Measurements from ENCODE around the gene ATP4B. TPM values are rescaled to one million over a fixed set of nuclear protein-coding genes. Genes with fewer than 3 reads are reported as not detected.

ATP4B gene
- total RNA-seq, 1 donor from 2014 or later = not detected

- no peak for DNase-seq (ENCODE audit: low spot score)
- no peaks in the 10 kb centered on the region for H3K27me3 Mint-ChIP-seq (ENCODE audit: low read depth)
- TF ChIP-seq, protein P1, sequence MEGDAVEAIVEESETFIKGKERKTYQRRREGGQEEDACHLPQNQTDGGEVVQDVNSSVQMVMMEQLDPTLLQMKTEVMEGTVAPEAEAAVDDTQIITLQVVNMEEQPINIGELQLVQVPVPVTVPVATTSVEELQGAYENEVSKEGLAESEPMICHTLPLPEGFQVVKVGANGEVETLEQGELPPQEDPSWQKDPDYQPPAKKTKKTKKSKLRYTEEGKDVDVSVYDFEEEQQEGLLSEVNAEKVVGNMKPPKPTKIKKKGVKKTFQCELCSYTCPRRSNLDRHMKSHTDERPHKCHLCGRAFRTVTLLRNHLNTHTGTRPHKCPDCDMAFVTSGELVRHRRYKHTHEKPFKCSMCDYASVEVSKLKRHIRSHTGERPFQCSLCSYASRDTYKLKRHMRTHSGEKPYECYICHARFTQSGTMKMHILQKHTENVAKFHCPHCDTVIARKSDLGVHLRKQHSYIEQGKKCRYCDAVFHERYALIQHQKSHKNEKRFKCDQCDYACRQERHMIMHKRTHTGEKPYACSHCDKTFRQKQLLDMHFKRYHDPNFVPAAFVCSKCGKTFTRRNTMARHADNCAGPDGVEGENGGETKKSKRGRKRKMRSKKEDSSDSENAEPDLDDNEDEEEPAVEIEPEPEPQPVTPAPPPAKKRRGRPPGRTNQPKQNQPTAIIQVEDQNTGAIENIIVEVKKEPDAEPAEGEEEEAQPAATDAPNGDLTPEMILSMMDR (IDR thresholded peaks at IDR 0.05) = no peak
- H3K9me3 Mint-ChIP-seq (ENCODE audit: low read depth) = no peaks in the 10 kb centered on the region
- H3K4me1 Mint-ChIP-seq (ENCODE audit: low read depth) = peaks cover 18% of the 10 kb centered on the region
- H3K27ac Mint-ChIP-seq (ENCODE audit: unreplicated experiment) = no peak overlapping the region
- no peak overlapping the region for H3K4me3 Mint-ChIP-seq (ENCODE audit: unreplicated experiment)
- peaks cover 14% of the 10 kb centered on the region for H3K36me3 Mint-ChIP-seq (ENCODE audit: low read depth)
These were observed 44.1 kb downstream of the ATP4B start for GRCh38 chr13:113613789-113614379.

- peaks cover 11% of the 10 kb centered on the region for H3K36me3 Mint-ChIP-seq (ENCODE audit: low read depth)
- H3K27me3 Mint-ChIP-seq (ENCODE audit: low read depth) = no peaks in the 10 kb centered on the region
- DNase-seq (ENCODE audit: low spot score) = no peak
- TF ChIP-seq, protein P1 (IDR thresholded peaks at IDR 0.05) = no peak
- no peak overlapping the region for H3K27ac Mint-ChIP-seq (ENCODE audit: unreplicated experiment)
- no peak overlapping the region for H3K4me3 Mint-ChIP-seq (ENCODE audit: unreplicated experiment)
- H3K9me3 Mint-ChIP-seq (ENCODE audit: low read depth) = no peaks in the 10 kb centered on the region
- peaks cover 11% of the 10 kb centered on the region for H3K4me1 Mint-ChIP-seq (ENCODE audit: low read depth)
These were observed 45.4 kb downstream of the ATP4B start for GRCh38 chr13:113612607-113613006.

DNA sequence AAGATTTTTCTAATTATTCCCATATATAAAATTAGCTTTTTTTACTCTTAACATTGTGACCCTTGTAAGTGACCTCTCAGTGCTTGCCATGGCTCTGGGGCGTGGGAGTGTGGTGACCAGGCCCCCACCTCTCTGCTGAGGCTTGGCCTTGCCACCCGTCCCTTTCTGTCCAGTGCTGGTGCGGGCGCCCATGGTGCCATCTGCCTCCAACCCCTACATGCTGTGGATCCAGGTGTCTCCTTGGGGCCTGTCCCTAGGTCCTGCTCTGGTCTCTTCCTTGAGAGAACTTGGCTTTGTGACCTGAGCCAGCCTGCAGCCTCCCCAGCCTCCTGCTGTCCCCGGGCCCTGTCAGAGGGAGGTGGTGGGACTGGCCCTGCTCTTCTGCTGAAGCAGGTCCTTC lies 46.0 kb downstream of the ATP4B start:
- Mint-ChIP-seq H3K27me3 (ENCODE audit: low read depth) (no peaks in the 10 kb centered on the region), H3K27ac (ENCODE audit: unreplicated experiment) (no peak overlapping the region), H3K36me3 (ENCODE audit: low read depth) (peaks cover 11% of the 10 kb centered on the region), H3K4me1 (ENCODE audit: low read depth) (peaks cover 8% of the 10 kb centered on the region), H3K4me3 (ENCODE audit: unreplicated experiment) (no peak overlapping the region), H3K9me3 (ENCODE audit: low read depth) (no peaks in the 10 kb centered on the region)
- no peak for DNase-seq (ENCODE audit: low spot score)
- TF ChIP-seq, protein P1 (IDR thresholded peaks at IDR 0.05) = no peak

GRCh38 chr13:113610266-113610665 lies 47.7 kb downstream of the ATP4B start:
- TF ChIP-seq, protein P1 (IDR thresholded peaks at IDR 0.05) = no peak
- no peak overlapping the region for H3K4me3 Mint-ChIP-seq (ENCODE audit: unreplicated experiment)
- H3K27ac Mint-ChIP-seq (ENCODE audit: unreplicated experiment) = no peak overlapping the region

GRCh38 chr13:113609616-113610015 lies 48.4 kb downstream of the ATP4B start:
- Mint-ChIP-seq H3K4me3 (ENCODE audit: unreplicated experiment) (no peak overlapping the region), H3K36me3 (ENCODE audit: low read depth) (peaks cover 13% of the 10 kb centered on the region), H3K27ac (ENCODE audit: unreplicated experiment) (no peak overlapping the region), H3K27me3 (ENCODE audit: low read depth) (no peaks in the 10 kb centered on the region), H3K4me1 (ENCODE audit: low read depth) (no peaks in the 10 kb centered on the region), H3K9me3 (ENCODE audit: low read depth) (no peaks in the 10 kb centered on the region)
- TF ChIP-seq, protein P1 (IDR thresholded peaks at IDR 0.05) = no peak
- DNase-seq (ENCODE audit: low spot score) = no peak

More at GRCh38 chr13:113610266-113610665, 47.7 kb downstream of the ATP4B start:
- no peaks in the 10 kb centered on the region for H3K4me1 Mint-ChIP-seq (ENCODE audit: low read depth)
- no peaks in the 10 kb centered on the region for H3K9me3 Mint-ChIP-seq (ENCODE audit: low read depth)
- no peaks in the 10 kb centered on the region for H3K27me3 Mint-ChIP-seq (ENCODE audit: low read depth)
- DNase-seq (ENCODE audit: low spot score) = no peak
- H3K36me3 Mint-ChIP-seq (ENCODE audit: low read depth) = peaks cover 13% of the 10 kb centered on the region

Data from chondrocyte (in vitro differentiated cells).